ENCODE data around the gene ADGRD1.

Gene ADGRD1

GRCh38 chr12:130989391-130989790 lies 35.7 kb downstream of the ADGRD1 start:
- no peak for TF ChIP-seq CTCF (IDR thresholded peaks at IDR 0.05; ENCODE audit: low read depth, low read length)
- TF ChIP-seq MAX (IDR thresholded peaks at IDR 0.05; ENCODE audit: low read depth, low read length): no peak
- no peak for TF ChIP-seq MYC (IDR thresholded peaks at IDR 0.05; ENCODE audit: low read depth, low read length)
- no peak for TF ChIP-seq POLR2A (IDR thresholded peaks at IDR 0.05; ENCODE audit: extremely low read depth, insufficient read length)
- no peak for DNase-seq (ENCODE audit: low read depth)
- no peak overlapping the region for H3K4me3 ChIP-seq (ENCODE audit: low read depth, low read length)

GRCh38 chr12:130990034-130990433 lies 36.3 kb downstream of the ADGRD1 start:
- DNase-seq (ENCODE audit: low read depth): no peak
- no peak overlapping the region for H3K4me3 ChIP-seq (ENCODE audit: low read depth, low read length)
- TF ChIP-seq POLR2A (IDR thresholded peaks at IDR 0.05; ENCODE audit: extremely low read depth, insufficient read length) (no peak), CTCF (IDR thresholded peaks at IDR 0.05; ENCODE audit: low read depth, low read length) (no peak), MYC (IDR thresholded peaks at IDR 0.05; ENCODE audit: low read depth, low read length) (no peak), MAX (IDR thresholded peaks at IDR 0.05; ENCODE audit: low read depth, low read length) (no peak)

GRCh38 chr12:130992448-130992847 lies 38.7 kb downstream of the ADGRD1 start:
- no peak for TF ChIP-seq CTCF (IDR thresholded peaks at IDR 0.05; ENCODE audit: low read depth, low read length)
- no peak for TF ChIP-seq POLR2A (IDR thresholded peaks at IDR 0.05; ENCODE audit: extremely low read depth, insufficient read length)
- TF ChIP-seq MAX (IDR thresholded peaks at IDR 0.05; ENCODE audit: low read depth, low read length): no peak
- TF ChIP-seq MYC (IDR thresholded peaks at IDR 0.05; ENCODE audit: low read depth, low read length): no peak
- no peak for DNase-seq (ENCODE audit: low read depth)
- H3K4me3 ChIP-seq (ENCODE audit: low read depth, low read length): no peak overlapping the region

- TF ChIP-seq MAX (IDR thresholded peaks at IDR 0.05; ENCODE audit: low read depth, low read length) (no peak), MYC (IDR thresholded peaks at IDR 0.05; ENCODE audit: low read depth, low read length) (no peak), CTCF (IDR thresholded peaks at IDR 0.05; ENCODE audit: low read depth, low read length) (no peak)
- H3K4me3 ChIP-seq (ENCODE audit: low read depth, low read length): no peak overlapping the region
- no peak for DNase-seq (ENCODE audit: low read depth)
Measured at GRCh38 chr12:130992979-130993538, 39.4 kb downstream of the ADGRD1 start.

GRCh38 chr12:130993759-130994670 lies 40.3 kb downstream of the ADGRD1 start:
- TF ChIP-seq MAX (IDR thresholded peaks at IDR 0.05; ENCODE audit: low read depth, low read length) (no peak), MYC (IDR thresholded peaks at IDR 0.05; ENCODE audit: low read depth, low read length) (no peak), CTCF (IDR thresholded peaks at IDR 0.05; ENCODE audit: low read depth, low read length) (no peak), POLR2A (IDR thresholded peaks at IDR 0.05; ENCODE audit: extremely low read depth, insufficient read length) (no peak)
- no peak for DNase-seq (ENCODE audit: low read depth)
- H3K4me3 ChIP-seq (ENCODE audit: low read depth, low read length): no peak overlapping the region

All from NB4 (cell line).